Measurements from ENCODE around the gene CD8A.

DNA sequence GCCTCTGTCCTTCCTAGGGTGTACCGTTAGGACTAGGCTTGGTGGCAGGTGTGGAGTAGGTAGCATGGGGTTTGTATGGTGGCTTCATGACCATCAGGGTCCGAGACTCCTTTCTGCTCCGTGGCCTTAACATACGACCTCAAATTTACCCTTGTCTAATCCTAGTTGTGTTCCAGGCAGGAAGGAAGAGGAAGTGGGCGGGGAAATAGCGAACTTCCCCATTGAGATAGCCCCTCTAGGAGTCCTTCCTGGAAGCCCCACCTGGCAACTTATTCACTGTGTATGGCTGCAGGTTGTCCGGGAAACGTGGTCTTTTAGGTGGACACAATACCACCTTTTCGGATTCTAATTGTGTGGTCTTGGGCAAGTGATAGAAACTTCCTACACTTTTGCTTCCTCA, 9.3 kb downstream of the CD8A start:
- TF ChIP-seq, protein P1, sequence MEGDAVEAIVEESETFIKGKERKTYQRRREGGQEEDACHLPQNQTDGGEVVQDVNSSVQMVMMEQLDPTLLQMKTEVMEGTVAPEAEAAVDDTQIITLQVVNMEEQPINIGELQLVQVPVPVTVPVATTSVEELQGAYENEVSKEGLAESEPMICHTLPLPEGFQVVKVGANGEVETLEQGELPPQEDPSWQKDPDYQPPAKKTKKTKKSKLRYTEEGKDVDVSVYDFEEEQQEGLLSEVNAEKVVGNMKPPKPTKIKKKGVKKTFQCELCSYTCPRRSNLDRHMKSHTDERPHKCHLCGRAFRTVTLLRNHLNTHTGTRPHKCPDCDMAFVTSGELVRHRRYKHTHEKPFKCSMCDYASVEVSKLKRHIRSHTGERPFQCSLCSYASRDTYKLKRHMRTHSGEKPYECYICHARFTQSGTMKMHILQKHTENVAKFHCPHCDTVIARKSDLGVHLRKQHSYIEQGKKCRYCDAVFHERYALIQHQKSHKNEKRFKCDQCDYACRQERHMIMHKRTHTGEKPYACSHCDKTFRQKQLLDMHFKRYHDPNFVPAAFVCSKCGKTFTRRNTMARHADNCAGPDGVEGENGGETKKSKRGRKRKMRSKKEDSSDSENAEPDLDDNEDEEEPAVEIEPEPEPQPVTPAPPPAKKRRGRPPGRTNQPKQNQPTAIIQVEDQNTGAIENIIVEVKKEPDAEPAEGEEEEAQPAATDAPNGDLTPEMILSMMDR (conservative IDR thresholded peaks at IDR 0.05 in 1 of 2, IDR thresholded peaks at IDR 0.05 in 1 of 2; ENCODE audit: extremely low read depth in 1 of 2, insufficient read depth in 1 of 2, low read depth in 1 of 2, low read length in 2 of 2), result no peak
- TF ChIP-seq EZH2 (IDR thresholded peaks at IDR 0.05; ENCODE audit: borderline replicate concordance, low read length), result no peak
